Right atrium auricular region (tissue), 2 donors: Measurements from ENCODE around the gene SYNRG. TPM values are rescaled to one million over a fixed set of nuclear protein-coding genes. Genes with fewer than 3 reads are reported as not detected.

Experiments
- DNase-seq: peaks from one replicate; pipeline ENCODE4 v3.0.0-alpha.2; 2019; ENCODE audit warnings: low spot score
- H3K27ac ChIP-seq, 2 donors: fragments of 200-600 bp; sonication (generic); 1 replicate in 1 of 2; 2 replicates in 1 of 2; pipeline ENCODE4 v1.5.1; 2016 to 2019
- H3K27me3 ChIP-seq, 2 donors: fragments of 200-600 bp; sonication (generic); one replicate each; pipeline versions ENCODE4 v1.5.1 to v1.6.0; 2017 to 2019
- H3K36me3 ChIP-seq: fragments of 200-600 bp; sonication (generic); one replicate; pipeline ENCODE4 v1.5.1; 2016
- H3K4me1 ChIP-seq, 2 donors: fragments of 200-600 bp; sonication (generic); one replicate each; pipeline versions ENCODE4 v1.5.1 to v1.6.0; 2017 to 2019
- H3K4me3 ChIP-seq, 2 donors: fragments of 200-600 bp; sonication (generic); 1 replicate in 1 of 2; 2 replicates in 1 of 2; pipeline ENCODE4 v1.5.1; 2017 to 2019; ENCODE audit warnings: mild to moderate bottlenecking in 1 of 2, moderate library complexity in 1 of 2
- H3K9me3 ChIP-seq, 2 donors: fragments of 200-600 bp; sonication (generic); one replicate each; pipeline ENCODE4 v1.5.1; 2019
- CTCF ChIP-seq, 2 donors: fragments of 200-600 bp; sonication (generic); IDR thresholded peaks; one replicate each; pipeline ENCODE4 v1.5.1; 2019; ENCODE audit warnings: antibody characterized with exemption in 2 of 2
- total RNA-seq, 2 donors: library from RNA; depleted of rRNA; stranded (reverse); fragments of >200 nt; gene quantifications; one replicate each; pipeline ENCODE4 v1.1.0, GENCODE V29; 2016

The SYNRG gene
- total RNA-seq, 2 donors from 2014 or later = 15.0 to 18.4 TPM

DNA sequence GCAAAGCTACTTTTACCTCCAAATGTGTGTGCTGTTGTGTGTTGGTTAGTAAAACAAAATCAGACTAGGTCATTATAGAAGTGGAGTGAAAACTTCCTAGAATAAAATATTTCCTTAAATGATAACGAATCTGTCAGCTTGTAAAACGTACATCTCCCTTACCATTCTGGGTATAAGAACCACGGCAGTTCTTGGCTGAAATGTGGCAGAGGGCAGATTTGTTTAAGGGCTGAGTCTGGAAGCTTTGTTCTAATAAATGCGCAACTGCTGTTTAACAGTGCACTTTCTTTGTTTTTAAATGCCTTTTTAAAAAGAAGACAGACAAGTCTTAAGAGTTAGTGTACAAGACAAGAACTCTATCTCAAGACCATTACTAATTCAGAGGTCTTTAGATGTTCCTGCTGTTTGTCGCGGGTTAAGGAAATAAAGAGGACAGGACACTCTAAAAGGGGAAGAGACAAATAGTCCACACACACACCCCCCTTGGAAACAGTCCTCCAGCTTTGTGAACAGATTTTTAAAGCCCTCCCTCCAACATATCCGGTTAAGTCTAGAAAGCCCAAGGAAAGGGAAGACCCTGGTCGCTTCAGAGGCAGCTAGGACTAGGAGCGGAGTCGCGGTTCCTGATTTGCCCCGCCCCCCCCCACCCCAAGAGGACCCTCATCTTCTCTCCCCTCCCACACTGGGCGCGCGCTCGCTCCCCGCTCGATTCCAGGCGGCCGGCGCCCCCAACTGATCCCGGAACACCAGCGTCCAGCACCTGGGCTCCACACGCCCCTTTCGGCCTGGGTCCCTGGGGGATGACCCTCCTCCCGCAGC is 658 bp downstream of the SYNRG start:
- peaks cover 0 to 35% of the 10 kb centered on the region in 2 donors for H3K4me1 ChIP-seq
- H3K36me3 ChIP-seq = peaks cover under 1% of the 10 kb centered on the region
- peak overlapping the region; percentile 73 to 100 for H3K4me3 ChIP-seq
- peak overlapping the region; percentile 83 to 97 for H3K27ac ChIP-seq
- H3K9me3 ChIP-seq = no peaks in the 10 kb centered on the region
- no peaks in the 10 kb centered on the region for H3K27me3 ChIP-seq
- no peak for TF ChIP-seq CTCF (IDR thresholded peaks at IDR 0.05)
- no peak for DNase-seq

DNA sequence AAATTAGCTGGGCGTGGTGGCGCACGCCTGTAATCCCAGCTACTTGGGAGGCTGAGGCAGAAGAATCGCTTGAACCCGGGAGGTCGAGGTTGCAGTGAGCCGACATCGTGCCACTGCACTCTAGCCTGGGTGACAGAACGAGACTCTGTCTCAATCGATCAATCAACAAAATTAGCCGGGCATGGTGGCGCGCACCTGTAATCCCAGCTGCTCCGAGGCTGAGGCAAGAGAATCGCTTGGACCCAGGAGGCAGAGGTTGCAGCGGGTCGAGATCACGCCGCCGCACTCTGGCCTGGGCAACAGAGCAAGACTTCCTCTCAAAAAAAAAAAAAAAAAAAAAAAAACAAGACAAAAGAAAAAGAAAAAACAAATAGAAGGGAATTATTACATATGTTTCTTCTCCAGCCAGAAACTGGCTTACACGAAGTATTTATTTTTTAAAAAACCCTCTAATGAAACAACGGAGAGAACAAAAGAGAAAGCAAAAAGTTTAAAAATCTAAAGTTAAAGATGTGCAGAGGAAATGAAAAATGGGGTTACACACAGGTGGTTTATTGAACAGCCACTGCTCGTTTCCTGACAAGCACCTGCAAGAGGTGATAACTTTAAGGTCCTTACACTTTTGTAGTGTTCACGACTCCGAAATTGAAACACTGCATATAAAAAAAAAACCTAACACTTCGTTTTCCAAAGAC is 1.4 kb downstream of the SYNRG start:
- no peak for DNase-seq
- TF ChIP-seq CTCF (IDR thresholded peaks at IDR 0.05) = no peak
- Histone ChIP-seq H3K9me3 (no peaks in the 10 kb centered on the region), H3K27ac (peak overlapping the region in 1 of 2 donors; percentile 97), H3K27me3 (no peaks in the 10 kb centered on the region), H3K36me3 (no peaks in the 10 kb centered on the region), H3K4me1 (peaks cover 0 to 35% of the 10 kb centered on the region in 2 donors), H3K4me3 (peak overlapping the region in 1 of 2 donors; percentile 100)

DNA sequence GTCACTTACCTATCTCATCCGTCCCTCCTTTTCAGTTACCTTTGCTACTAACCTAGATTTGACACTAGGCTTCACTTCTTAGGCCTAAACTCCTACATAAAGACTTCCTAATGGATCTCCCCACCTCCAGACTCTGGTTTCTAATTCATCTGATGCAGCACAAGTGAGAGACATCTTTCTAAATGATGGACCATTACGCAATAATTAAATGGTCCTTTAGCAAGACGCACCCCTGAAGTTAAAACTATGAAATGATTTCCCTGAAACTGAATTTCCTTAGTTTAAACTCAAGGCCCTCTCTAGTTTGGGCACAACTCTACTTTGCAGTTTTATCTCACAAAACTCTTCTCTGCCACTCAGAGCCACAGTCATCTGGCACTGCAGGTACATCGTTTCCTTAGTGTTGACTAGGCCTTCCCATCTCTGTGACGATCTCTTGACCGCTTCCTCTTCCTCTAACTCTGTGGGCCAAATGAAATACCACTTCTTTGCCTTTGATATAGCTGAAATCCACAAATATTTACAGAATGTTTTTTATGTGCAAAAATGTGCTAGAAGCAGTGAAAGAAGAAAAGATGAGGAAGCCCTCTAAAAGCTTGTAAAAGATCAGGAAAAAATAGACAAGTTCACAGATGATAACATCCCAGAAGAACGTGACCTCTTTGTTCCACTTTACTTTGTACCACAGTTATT is 3.3 kb downstream of the SYNRG start:
- Histone ChIP-seq H3K27me3 (no peaks in the 10 kb centered on the region), H3K36me3 (no peaks in the 10 kb centered on the region), H3K9me3 (no peaks in the 10 kb centered on the region), H3K27ac (no peak overlapping the region), H3K4me3 (no peak overlapping the region), H3K4me1 (peaks cover 0 to 35% of the 10 kb centered on the region in 2 donors)
- DNase-seq = no peak
- TF ChIP-seq CTCF (IDR thresholded peaks at IDR 0.05) = no peak

DNA sequence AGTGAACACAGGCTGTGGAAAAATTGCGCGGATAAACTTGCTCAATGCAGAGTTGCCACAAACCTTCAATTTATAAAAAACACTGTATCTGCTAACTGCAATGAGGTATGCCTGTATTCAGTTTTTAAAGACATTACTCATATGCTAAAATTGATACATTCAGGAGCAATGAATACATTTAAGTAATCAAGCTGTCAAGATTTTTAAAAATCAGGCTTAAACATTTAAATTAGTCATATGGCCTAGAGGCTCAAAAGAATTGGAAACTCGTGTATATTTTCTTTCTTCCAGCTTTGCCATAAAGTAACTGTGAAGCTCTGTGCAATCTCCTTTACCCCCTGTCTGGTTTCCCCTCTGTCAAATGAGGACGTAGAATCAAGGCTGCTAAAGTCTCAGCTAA is 4.1 kb downstream of the SYNRG start:
- Histone ChIP-seq H3K36me3 (no peaks in the 10 kb centered on the region), H3K4me1 (peaks cover 0 to 35% of the 10 kb centered on the region in 2 donors), H3K9me3 (no peaks in the 10 kb centered on the region), H3K27ac (no peak overlapping the region), H3K27me3 (no peaks in the 10 kb centered on the region), H3K4me3 (no peak overlapping the region)
- TF ChIP-seq CTCF (IDR thresholded peaks at IDR 0.05) = no peak
- DNase-seq = no peak

- TF ChIP-seq CTCF (IDR thresholded peaks at IDR 0.05) = no peak
- Histone ChIP-seq H3K27me3 (no peaks in the 10 kb centered on the region), H3K27ac (no peak overlapping the region)
Observed at GRCh38 chr17:37604556-37604955, 4.7 kb downstream of the SYNRG start.

More at GRCh38 chr17:37604556-37604955, 4.7 kb downstream of the SYNRG start:
- H3K9me3 ChIP-seq = no peaks in the 10 kb centered on the region
- H3K4me1 ChIP-seq = peaks cover 0 to 30% of the 10 kb centered on the region in 2 donors
- no peak for DNase-seq
- H3K4me3 ChIP-seq = no peak overlapping the region
- no peaks in the 10 kb centered on the region for H3K36me3 ChIP-seq
